Memory B cell (primary cell): ENCODE data around the gene TOMM20.
A peak's percentile ranks its signal among the peaks of the same experiment; 100 is the strongest.
"Not testable (repeated sequence)": the region's sequence is repeated elsewhere in the genome, so short reads cannot be mapped to it uniquely, and the experiment has no call there.

ENCODE experiments used
- ATAC-seq: fragments of 150-1000 bp; cut with Tn5 transposase; 2 replicates; pipeline ENCODE4 v1.10.0; 2021; ENCODE audit warnings: low read depth, mild to moderate bottlenecking, moderate library complexity
- DNase-seq, 2 donors: peaks; one replicate each; pipeline ENCODE4 v3.0.0; 2022; ENCODE audit warnings: low spot score in 2 of 2
- H3K27ac Mint-ChIP-seq: one replicate; pipeline ENCODE4 v1.8.0; 2022; ENCODE audit warnings: mild to moderate bottlenecking, moderate library complexity, mixed read lengths
- H3K27me3 Mint-ChIP-seq: one replicate; pipeline ENCODE4 v1.8.0; 2022; ENCODE audit warnings: mixed read lengths
- H3K36me3 Mint-ChIP-seq: one replicate; pipeline ENCODE4 v1.8.0; 2022; ENCODE audit warnings: mild to moderate bottlenecking, mixed read lengths
- H3K4me1 Mint-ChIP-seq: one replicate; pipeline ENCODE4 v1.8.0; 2022; ENCODE audit warnings: mixed read lengths
- H3K4me3 Mint-ChIP-seq: one replicate; pipeline ENCODE4 v1.8.0; 2022; ENCODE audit warnings: mild to moderate bottlenecking, moderate library complexity, mixed read lengths
- H3K9me3 Mint-ChIP-seq: one replicate; pipeline ENCODE4 v1.8.0; 2022; ENCODE audit warnings: mixed read lengths

TOMM20 gene

GRCh38 chr1:235102259-235102582, 26.4 kb downstream of the TOMM20 start:
- no peak for DNase-seq
- Mint-ChIP-seq H3K27me3 (peaks cover 9% of the 10 kb centered on the region), H3K4me1 (peaks cover 11% of the 10 kb centered on the region), H3K36me3 (peaks cover 2% of the 10 kb centered on the region), H3K9me3 (no peaks in the 10 kb centered on the region), H3K4me3 (no peak overlapping the region), H3K27ac (no peak overlapping the region)
- ATAC-seq, result no peak

- Mint-ChIP-seq H3K9me3 (no peaks in the 10 kb centered on the region), H3K27ac (no peak overlapping the region), H3K4me1 (peaks cover 11% of the 10 kb centered on the region), H3K4me3 (no peak overlapping the region), H3K36me3 (peaks cover 1% of the 10 kb centered on the region), H3K27me3 (peaks cover 9% of the 10 kb centered on the region)
- DNase-seq (no peak), ATAC-seq (no peak)
Observed at GRCh38 chr1:235101558-235102258, 26.9 kb downstream of the TOMM20 start.

- peaks cover 11% of the 10 kb centered on the region for H3K4me1 Mint-ChIP-seq
Observed at GRCh38 chr1:235100194-235100772, 28.4 kb downstream of the TOMM20 start.

GRCh38 chr1:235098991-235099390, 29.6 kb downstream of the TOMM20 start:
- no peaks in the 10 kb centered on the region for H3K9me3 Mint-ChIP-seq
- ATAC-seq, result no peak
- DNase-seq, result no peak
- H3K4me1 Mint-ChIP-seq, result peaks cover 3% of the 10 kb centered on the region
- H3K36me3 Mint-ChIP-seq, result peaks cover 1% of the 10 kb centered on the region
- peaks cover 9% of the 10 kb centered on the region for H3K27me3 Mint-ChIP-seq
- H3K27ac Mint-ChIP-seq, result no peak overlapping the region
- no peak overlapping the region for H3K4me3 Mint-ChIP-seq

More at GRCh38 chr1:235100194-235100772, 28.4 kb downstream of the TOMM20 start:
- Mint-ChIP-seq H3K9me3 (no peaks in the 10 kb centered on the region), H3K4me3 (no peak overlapping the region), H3K36me3 (peaks cover 1% of the 10 kb centered on the region), H3K27me3 (peaks cover 9% of the 10 kb centered on the region), H3K27ac (no peak overlapping the region)
- no peak for DNase-seq
- ATAC-seq, result peak; percentile 24

- Mint-ChIP-seq H3K9me3 (no peaks in the 10 kb centered on the region), H3K27me3 (peaks cover 9% of the 10 kb centered on the region), H3K27ac (no peak overlapping the region), H3K4me1 (peaks cover 4% of the 10 kb centered on the region), H3K4me3 (no peak overlapping the region), H3K36me3 (peaks cover 1% of the 10 kb centered on the region)
- ATAC-seq (no peak), DNase-seq (no peak)
Observed at GRCh38 chr1:235098547-235098946, 30.1 kb downstream of the TOMM20 start.

- not testable (repeated sequence) for H3K36me3 Mint-ChIP-seq, DNase-seq, ATAC-seq, H3K9me3 Mint-ChIP-seq, H3K4me1 Mint-ChIP-seq, H3K4me3 Mint-ChIP-seq, H3K27me3 Mint-ChIP-seq, H3K27ac Mint-ChIP-seq
Observed at GRCh38 chr1:235097501-235097900, 31.1 kb downstream of the TOMM20 start.

- Mint-ChIP-seq H3K4me3 (no peak overlapping the region), H3K36me3 (peaks cover 1% of the 10 kb centered on the region), H3K9me3 (no peaks in the 10 kb centered on the region), H3K4me1 (peaks cover 5% of the 10 kb centered on the region), H3K27ac (no peak overlapping the region), H3K27me3 (peaks cover 6% of the 10 kb centered on the region)
- no peak for ATAC-seq
- DNase-seq, result no peak
Observed at GRCh38 chr1:235095938-235096562, 32.6 kb downstream of the TOMM20 start.

- Mint-ChIP-seq H3K36me3 (no peaks in the 10 kb centered on the region), H3K9me3 (no peaks in the 10 kb centered on the region), H3K4me1 (peaks cover 5% of the 10 kb centered on the region), H3K4me3 (no peak overlapping the region), H3K27ac (no peak overlapping the region), H3K27me3 (peaks cover 5% of the 10 kb centered on the region)
- ATAC-seq, result peak; percentile 97
- DNase-seq, result peak; percentile 78 to 87
Observed at GRCh38 chr1:235093696-235094592, 34.7 kb downstream of the TOMM20 start.

- Mint-ChIP-seq H3K4me1 (peaks cover 5% of the 10 kb centered on the region), H3K27me3 (peaks cover 3% of the 10 kb centered on the region), H3K27ac (no peak overlapping the region), H3K9me3 (no peaks in the 10 kb centered on the region), H3K36me3 (no peaks in the 10 kb centered on the region), H3K4me3 (no peak overlapping the region)
- no peak for DNase-seq
- peak; percentile 6 for ATAC-seq
Observed at GRCh38 chr1:235093013-235093695, 35.5 kb downstream of the TOMM20 start.

- H3K27me3 Mint-ChIP-seq, H3K4me1 Mint-ChIP-seq, ATAC-seq, H3K36me3 Mint-ChIP-seq, DNase-seq, H3K4me3 Mint-ChIP-seq, H3K27ac Mint-ChIP-seq, H3K9me3 Mint-ChIP-seq: not testable (repeated sequence)
Observed at GRCh38 chr1:235092415-235092814, 36.2 kb downstream of the TOMM20 start.

GRCh38 chr1:235092045-235092406, 36.6 kb downstream of the TOMM20 start:
- not testable (repeated sequence) for H3K4me1 Mint-ChIP-seq, H3K27me3 Mint-ChIP-seq, H3K4me3 Mint-ChIP-seq, H3K36me3 Mint-ChIP-seq, ATAC-seq, H3K9me3 Mint-ChIP-seq, H3K27ac Mint-ChIP-seq, DNase-seq

GRCh38 chr1:235091319-235092044, 37.2 kb downstream of the TOMM20 start:
- not testable (repeated sequence) for ATAC-seq, H3K27ac Mint-ChIP-seq, H3K36me3 Mint-ChIP-seq, DNase-seq, H3K4me1 Mint-ChIP-seq, H3K9me3 Mint-ChIP-seq, H3K4me3 Mint-ChIP-seq, H3K27me3 Mint-ChIP-seq

- H3K9me3 Mint-ChIP-seq, result no peaks in the 10 kb centered on the region
- no peak overlapping the region for H3K4me3 Mint-ChIP-seq
- DNase-seq (no peak), ATAC-seq (no peak)
- no peaks in the 10 kb centered on the region for H3K36me3 Mint-ChIP-seq
- no peaks in the 10 kb centered on the region for H3K27me3 Mint-ChIP-seq
- peaks cover 5% of the 10 kb centered on the region for H3K4me1 Mint-ChIP-seq
- no peak overlapping the region for H3K27ac Mint-ChIP-seq
Observed at GRCh38 chr1:235090406-235091069, 38.1 kb downstream of the TOMM20 start.
